HG03432 (cell line): ENCODE results near the gene CCT6A.
"Not testable (repeated sequence)": the region's sequence is repeated elsewhere in the genome, so short reads cannot be mapped to it uniquely, and the experiment has no call there.

ENCODE experiments used
- ATAC-seq: cut with Tn5 transposase; IDR thresholded peaks from one replicate; pipeline ENCODE4 v1.9.1; 2021; ENCODE audit warnings: mild to moderate bottlenecking, moderate library complexity; ENCODE audit not compliant: unreplicated experiment

The CCT6A gene

DNA sequence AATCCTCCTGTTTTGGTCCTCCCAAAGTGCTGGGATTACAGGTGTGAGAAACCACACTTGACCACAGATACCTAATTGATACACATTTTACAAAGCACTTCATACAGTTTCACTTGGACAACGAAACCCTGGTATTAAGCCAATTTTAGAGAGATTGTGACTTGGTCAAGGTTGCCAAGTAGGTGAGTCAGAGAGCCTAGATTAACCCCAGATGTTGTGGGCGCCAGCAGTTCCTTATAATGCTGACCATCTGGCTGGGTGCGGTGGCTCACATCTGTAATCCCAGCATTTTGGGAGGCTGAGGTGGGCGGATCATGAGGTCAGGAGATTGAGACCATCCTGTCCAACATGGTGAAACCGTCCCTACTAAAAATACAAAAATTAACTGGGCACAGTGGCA, 46.1 kb downstream of the CCT6A start:
- no peak for ATAC-seq

GRCh38 chr7:56098187-56099008, 46.8 kb downstream of the CCT6A start:
- not testable (repeated sequence) for ATAC-seq

DNA sequence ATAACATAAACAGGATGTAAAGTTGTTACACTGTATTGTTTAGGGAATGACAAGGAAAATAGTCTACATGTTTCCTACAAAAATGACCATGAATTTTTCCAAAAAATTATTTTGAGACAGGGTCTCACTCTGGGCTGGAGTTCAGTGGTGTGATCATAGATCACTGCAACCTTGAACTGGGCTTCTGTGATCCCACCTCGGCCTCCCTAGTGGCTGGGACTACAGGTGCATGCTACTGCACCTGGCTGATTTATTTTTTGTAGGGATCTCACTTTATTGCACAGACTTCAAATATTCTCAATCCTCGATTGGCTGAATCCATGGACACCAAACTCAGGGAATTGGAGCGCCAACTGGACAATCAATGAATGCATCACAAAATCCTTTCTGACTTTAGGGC, 48.1 kb downstream of the CCT6A start:
- ATAC-seq: no peak

GRCh38 chr7:56104138-56104537, 52.6 kb downstream of the CCT6A start:
- not testable (repeated sequence) for ATAC-seq

DNA sequence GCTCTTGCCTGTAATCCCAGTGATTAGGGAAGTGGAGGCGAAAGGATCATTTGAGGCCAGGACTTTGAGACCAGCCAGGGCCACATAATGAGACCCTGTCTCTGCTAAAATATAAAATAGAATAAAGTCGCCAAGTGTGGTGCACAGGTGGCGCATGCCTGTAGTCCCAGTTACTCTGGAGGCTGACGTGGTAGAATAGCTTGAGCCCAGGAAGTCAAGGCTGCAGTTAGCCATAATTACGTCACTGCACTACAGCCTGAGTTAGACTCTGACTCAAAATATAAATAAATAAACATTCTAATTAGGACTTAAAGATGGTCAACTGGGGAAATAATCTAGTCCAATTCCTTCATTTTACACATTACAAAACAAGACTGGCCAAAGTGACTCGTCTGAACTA, 53.9 kb downstream of the CCT6A start:
- ATAC-seq: no peak

- ATAC-seq: peak; percentile 100
Observed at GRCh38 chr7:56106108-56107073, 54.8 kb downstream of the CCT6A start, which contains the start of gene CHCHD2. CHCHD2 (minus strand) TSS chr7:56106476; CDS start chr7:56106413, 63 bp downstream.

DNA sequence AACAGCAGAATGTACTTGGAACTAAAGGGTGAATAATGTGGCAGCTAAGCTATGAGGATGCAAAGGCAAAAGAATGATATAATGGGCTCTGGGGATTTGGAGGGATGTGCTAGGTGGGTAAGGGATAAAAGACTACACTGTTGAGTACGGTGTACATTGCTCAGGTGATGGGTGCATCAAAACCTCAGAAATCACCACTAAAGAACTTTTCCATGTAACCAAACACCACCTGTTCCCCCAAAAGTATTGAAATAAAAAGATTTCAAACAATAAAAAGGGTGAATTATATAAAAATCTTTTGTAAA, 56.3 kb downstream of the CCT6A start:
- ATAC-seq: no peak

GRCh38 chr7:56110611-56111010, 59.0 kb downstream of the CCT6A start:
- no peak for ATAC-seq

GRCh38 chr7:56112244-56112643, 60.7 kb downstream of the CCT6A start:
- not testable (repeated sequence) for ATAC-seq
